Mucosa of descending colon (tissue), 3 donors: Measurements from ENCODE around the gene RXRA. TPM values are rescaled to one million over a fixed set of nuclear protein-coding genes. Genes with fewer than 3 reads are reported as not detected.
A peak's percentile ranks its signal among the peaks of the same experiment; 100 is the strongest.

Source experiments
- ATAC-seq: fragments of 200-7000 bp; cut with Tn5 transposase; one replicate; pipeline ENCODE4 v1.9.1; 2020; ENCODE audit warnings: mild to moderate bottlenecking, moderate library complexity
- DNase-seq, 3 donors: peaks; one replicate each; pipeline ENCODE4 v3.0.0-alpha.2; 2020
- H3K36me3 ChIP-seq: fragments of 200-600 bp; one replicate; pipeline ENCODE4 v1.8.0; 2021; ENCODE audit warnings: low read depth, mild to moderate bottlenecking
- H3K4me1 ChIP-seq: fragments of 200-600 bp; one replicate; pipeline ENCODE4 v1.8.0; 2021; ENCODE audit warnings: low read depth, mild to moderate bottlenecking
- H3K4me3 ChIP-seq: fragments of 200-600 bp; one replicate; pipeline ENCODE4 v1.8.0; 2021; ENCODE audit warnings: mild to moderate bottlenecking
- H3K9me3 ChIP-seq: fragments of 200-600 bp; one replicate; pipeline ENCODE4 v1.8.0; 2021; ENCODE audit warnings: mild to moderate bottlenecking
- CTCF ChIP-seq: fragments of 200-600 bp; IDR thresholded peaks from one replicate; pipeline ENCODE4 v1.8.0; 2022; ENCODE audit warnings: antibody characterized with exemption, mild to moderate bottlenecking
- intact Hi-C, 2 donors: fragments of 100-400 bp; cut with DNase I in 1 of 2; cut with micrococcal nuclease in 1 of 2; formaldehyde crosslinking; loops; one replicate each; pipeline versions ENCODE4 v1.11.0 to v1.11.1; 2022; cut with DNase I, micrococcal nuclease
- total RNA-seq, 3 donors: library from RNA; stranded (reverse); fragmentation: NEBNext Ultra II Directional in 2 of 3; extraction: Animal tissue kit (Norgen Biotek cat#: 25700) in 2 of 3; gene quantifications; one replicate each; pipeline versions ENCODE4 v1.2.1 to v1.2.4, GENCODE V29; 2021 to 2023
- donor health status: DM: no; HTN: no; CAD: no; lungs with moderate emphysema.
- donor health status: DM: no; HTN: no; CAD: no.
- donor health status: DM: no; HTN: yes; CAD: no.

RXRA gene
- total RNA-seq, 3 donors from 2014 or later, result 75.2 to 101 (median 85.3) TPM

GRCh38 chr9:134299068-134299467 lies 27.2 kb upstream of the RXRA start:
- intact Hi-C loops, result no loop called here
- ATAC-seq (no peak), DNase-seq (peak in 1 of 3 donors; percentile 3)
- no peaks in the 10 kb centered on the region for H3K36me3 ChIP-seq
- no peak for TF ChIP-seq CTCF
- H3K4me3 ChIP-seq, result no peak overlapping the region
- H3K4me1 ChIP-seq, result no peaks in the 10 kb centered on the region
- H3K9me3 ChIP-seq, result no peaks in the 10 kb centered on the region

- DNase-seq (peak in 2 of 3 donors; percentile 4 to 6), ATAC-seq (no peak)
- H3K36me3 ChIP-seq, result no peaks in the 10 kb centered on the region
- intact Hi-C loops, result no loop called here
- no peaks in the 10 kb centered on the region for H3K9me3 ChIP-seq
- H3K4me3 ChIP-seq, result no peak overlapping the region
- H3K4me1 ChIP-seq, result no peaks in the 10 kb centered on the region
- TF ChIP-seq CTCF, result no peak
Observed at GRCh38 chr9:134299883-134300282, 26.4 kb upstream of the RXRA start.

GRCh38 chr9:134301387-134302129 lies 24.7 kb upstream of the RXRA start:
- no peaks in the 10 kb centered on the region for H3K4me1 ChIP-seq
- H3K36me3 ChIP-seq, result no peaks in the 10 kb centered on the region
- H3K4me3 ChIP-seq, result no peak overlapping the region
- no peak for TF ChIP-seq CTCF
- no peak for ATAC-seq
- DNase-seq, result peak in 2 of 3 donors; percentile 12 to 23
- no peaks in the 10 kb centered on the region for H3K9me3 ChIP-seq
- intact Hi-C loops, result no loop called here

GRCh38 chr9:134302130-134302817 lies 24.0 kb upstream of the RXRA start:
- DNase-seq (peak in 1 of 3 donors; percentile 1), ATAC-seq (no peak)
- Histone ChIP-seq H3K36me3 (no peaks in the 10 kb centered on the region), H3K9me3 (no peaks in the 10 kb centered on the region), H3K4me3 (no peak overlapping the region), H3K4me1 (no peaks in the 10 kb centered on the region)
- intact Hi-C loops, result no loop called here
- no peak for TF ChIP-seq CTCF

GRCh38 chr9:134303601-134304000 lies 22.7 kb upstream of the RXRA start:
- DNase-seq, result peak in 1 of 3 donors; percentile 8
- intact Hi-C loops, result no loop called here

More at GRCh38 chr9:134303601-134304000, 22.7 kb upstream of the RXRA start:
- H3K36me3 ChIP-seq, result no peaks in the 10 kb centered on the region
- H3K4me3 ChIP-seq, result no peak overlapping the region
- no peaks in the 10 kb centered on the region for H3K9me3 ChIP-seq
- no peak for TF ChIP-seq CTCF
- H3K4me1 ChIP-seq, result no peaks in the 10 kb centered on the region
- ATAC-seq, result no peak
